Gastrocnemius medialis (tissue), 4 donors: ENCODE measurements around the gene RPL27A.

Experiments used
- CTCF ChIP-seq, 5 experiments: fragments of 450-650 bp in 3 of 5; fragments of 200-600 bp in 2 of 5; sonication (generic) in 2 of 5; IDR thresholded peaks in 4 of 5; conservative IDR thresholded peaks in 1 of 5; 1 replicate in 4 of 5; 2 replicates in 1 of 5; pipeline ENCODE4 v1.5.1; 2016 to 2019; ENCODE audit warnings: antibody characterized with exemption in 5 of 5, mild to moderate bottlenecking in 3 of 5, moderate library complexity in 3 of 5
- POLR2A ChIP-seq, 2 donors: fragments of 450-650 bp; IDR thresholded peaks; one replicate each; pipeline ENCODE4 v1.6.1; 2017; ENCODE audit warnings: antibody characterized with exemption in 2 of 2, mild to moderate bottlenecking in 2 of 2, moderate library complexity in 2 of 2

- TF ChIP-seq CTCF (IDR thresholded peaks at IDR 0.05 in 4 of 5, conservative IDR thresholded peaks at IDR 0.05 in 1 of 5): no peak
- no peak for TF ChIP-seq POLR2A (IDR thresholded peaks at IDR 0.05)
Measured at GRCh38 chr11:8639655-8640054, 42.9 kb upstream of the RPL27A start.
